Measurements from ENCODE around the gene NQO2.

DNA sequence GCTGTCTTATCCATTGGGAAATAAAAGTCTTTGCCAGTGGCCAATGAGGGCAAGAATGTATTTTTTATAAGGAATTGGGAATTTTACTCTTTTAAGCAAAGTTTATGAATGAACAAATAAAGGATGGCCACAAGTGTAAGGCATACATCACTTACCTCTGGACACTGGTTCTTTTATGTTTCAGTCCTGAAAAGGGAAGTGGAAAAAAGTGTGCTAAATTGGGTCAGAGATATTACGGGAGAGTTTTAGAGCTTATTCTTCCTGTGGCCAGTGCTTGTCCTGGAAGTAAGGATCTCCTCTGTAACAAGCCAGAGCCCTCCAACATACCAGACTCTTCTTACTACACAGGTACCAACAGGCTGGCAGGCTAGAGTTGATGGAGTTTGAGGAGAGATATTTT is 46.1 kb downstream of the NQO2 start:
- TF ChIP-seq POLR2AphosphoS5 (IDR thresholded peaks at IDR 0.05) (no peak), POLR2A (IDR thresholded peaks at IDR 0.05) (no peak), EP300 (IDR thresholded peaks at IDR 0.05) (no peak)
- TF ChIP-seq, protein P1, sequence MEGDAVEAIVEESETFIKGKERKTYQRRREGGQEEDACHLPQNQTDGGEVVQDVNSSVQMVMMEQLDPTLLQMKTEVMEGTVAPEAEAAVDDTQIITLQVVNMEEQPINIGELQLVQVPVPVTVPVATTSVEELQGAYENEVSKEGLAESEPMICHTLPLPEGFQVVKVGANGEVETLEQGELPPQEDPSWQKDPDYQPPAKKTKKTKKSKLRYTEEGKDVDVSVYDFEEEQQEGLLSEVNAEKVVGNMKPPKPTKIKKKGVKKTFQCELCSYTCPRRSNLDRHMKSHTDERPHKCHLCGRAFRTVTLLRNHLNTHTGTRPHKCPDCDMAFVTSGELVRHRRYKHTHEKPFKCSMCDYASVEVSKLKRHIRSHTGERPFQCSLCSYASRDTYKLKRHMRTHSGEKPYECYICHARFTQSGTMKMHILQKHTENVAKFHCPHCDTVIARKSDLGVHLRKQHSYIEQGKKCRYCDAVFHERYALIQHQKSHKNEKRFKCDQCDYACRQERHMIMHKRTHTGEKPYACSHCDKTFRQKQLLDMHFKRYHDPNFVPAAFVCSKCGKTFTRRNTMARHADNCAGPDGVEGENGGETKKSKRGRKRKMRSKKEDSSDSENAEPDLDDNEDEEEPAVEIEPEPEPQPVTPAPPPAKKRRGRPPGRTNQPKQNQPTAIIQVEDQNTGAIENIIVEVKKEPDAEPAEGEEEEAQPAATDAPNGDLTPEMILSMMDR (IDR thresholded peaks at IDR 0.05): no peak
